Stimulated activated CD8-positive, alpha-beta memory T cell treated with anti-CD3 and anti-CD28 coated beads, Interleukin-15, amount 100 ng/mL, for 1 hour (primary cell): Measurements from ENCODE around the gene TRNP1.
"Not testable (repeated sequence)": the region's sequence is repeated elsewhere in the genome, so short reads cannot be mapped to it uniquely, and the experiment has no call there.

Experiments used
- DNase-seq: peaks from one replicate; pipeline ENCODE4 v3.0.0-alpha.2; 2020; ENCODE audit warnings: low read depth

Gene TRNP1

DNA sequence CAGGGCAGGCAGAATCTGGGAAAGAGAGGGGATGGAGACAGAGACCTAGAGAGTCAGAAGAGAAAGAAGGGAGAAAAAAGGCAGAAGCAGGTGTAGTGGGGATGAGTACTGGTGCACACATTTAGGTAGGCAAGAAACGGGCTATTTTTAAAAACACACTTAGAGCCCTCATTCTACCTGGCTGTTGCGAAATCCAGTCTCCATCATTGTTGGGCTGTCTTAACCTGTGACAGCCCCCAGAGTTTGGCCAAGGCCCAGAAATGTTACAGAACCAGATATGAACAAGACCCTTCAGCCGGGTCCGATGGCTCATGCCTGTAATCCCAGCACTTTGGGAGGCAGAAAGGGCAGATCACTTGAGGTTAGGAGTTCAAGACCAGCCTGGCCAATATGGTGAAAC, 20.7 kb upstream of the TRNP1 start:
- DNase-seq, result no peak

DNA sequence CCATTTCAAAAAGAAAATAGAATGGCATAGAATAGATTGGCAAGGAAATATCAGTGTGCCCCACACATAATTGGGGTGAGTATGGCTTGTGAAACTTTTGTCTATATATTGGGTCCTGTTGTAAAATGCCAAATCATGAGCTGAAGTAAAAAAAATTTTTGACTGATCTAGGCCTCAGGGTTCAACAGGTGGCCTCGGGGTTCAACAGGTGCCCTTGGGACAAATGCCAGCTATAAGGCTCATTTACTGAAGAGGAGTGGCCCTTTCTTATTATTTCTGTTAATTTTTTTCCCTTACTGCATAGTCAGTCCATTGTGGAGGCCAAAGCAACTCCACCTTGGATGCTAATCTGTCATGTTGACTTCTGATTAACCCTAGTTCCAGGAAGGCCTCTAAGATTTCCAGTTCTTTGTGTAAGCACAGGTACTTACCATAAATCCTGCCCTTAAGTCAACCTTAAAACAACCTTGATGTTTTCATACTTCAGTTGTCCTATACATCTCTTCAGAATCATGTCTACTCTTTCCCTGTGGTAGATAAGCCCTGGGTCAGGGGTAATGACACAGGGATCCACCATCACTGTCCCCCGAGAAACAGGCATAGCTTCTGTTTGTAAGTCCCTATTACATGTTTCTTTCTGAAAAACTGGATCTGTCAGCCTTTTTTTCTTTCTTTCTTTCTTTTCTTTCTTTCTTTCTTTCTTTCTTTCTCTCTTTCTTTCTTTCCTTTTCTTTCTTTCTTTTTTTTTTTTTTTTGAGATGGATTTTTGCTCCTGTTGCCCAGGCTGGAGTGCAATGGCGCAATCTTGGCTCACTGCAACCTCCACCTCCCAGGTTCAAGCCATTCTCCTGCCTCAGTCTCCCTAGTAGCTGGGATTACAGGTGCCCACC, 16.6 kb upstream of the TRNP1 start:
- no peak for DNase-seq

DNA sequence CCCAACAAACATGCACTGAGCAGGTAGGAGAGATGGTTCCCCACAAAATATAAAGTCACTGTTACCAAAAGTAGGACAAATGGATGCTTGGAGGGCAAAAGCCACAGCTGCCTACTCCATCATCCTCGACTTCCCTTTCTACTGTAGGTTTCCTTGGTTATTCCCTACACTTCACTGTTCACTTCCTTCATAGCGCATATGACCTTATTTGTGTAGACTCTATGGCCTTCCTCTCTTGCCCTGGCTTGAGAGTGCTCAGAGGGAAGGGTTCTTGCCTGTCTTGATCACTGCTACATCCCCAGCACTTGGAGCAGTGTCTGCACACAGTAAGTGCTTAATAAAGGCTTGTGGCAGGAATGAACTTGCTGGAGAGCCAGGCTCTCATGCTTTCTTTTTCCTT, 14.6 kb upstream of the TRNP1 start:
- DNase-seq, result no peak

DNA sequence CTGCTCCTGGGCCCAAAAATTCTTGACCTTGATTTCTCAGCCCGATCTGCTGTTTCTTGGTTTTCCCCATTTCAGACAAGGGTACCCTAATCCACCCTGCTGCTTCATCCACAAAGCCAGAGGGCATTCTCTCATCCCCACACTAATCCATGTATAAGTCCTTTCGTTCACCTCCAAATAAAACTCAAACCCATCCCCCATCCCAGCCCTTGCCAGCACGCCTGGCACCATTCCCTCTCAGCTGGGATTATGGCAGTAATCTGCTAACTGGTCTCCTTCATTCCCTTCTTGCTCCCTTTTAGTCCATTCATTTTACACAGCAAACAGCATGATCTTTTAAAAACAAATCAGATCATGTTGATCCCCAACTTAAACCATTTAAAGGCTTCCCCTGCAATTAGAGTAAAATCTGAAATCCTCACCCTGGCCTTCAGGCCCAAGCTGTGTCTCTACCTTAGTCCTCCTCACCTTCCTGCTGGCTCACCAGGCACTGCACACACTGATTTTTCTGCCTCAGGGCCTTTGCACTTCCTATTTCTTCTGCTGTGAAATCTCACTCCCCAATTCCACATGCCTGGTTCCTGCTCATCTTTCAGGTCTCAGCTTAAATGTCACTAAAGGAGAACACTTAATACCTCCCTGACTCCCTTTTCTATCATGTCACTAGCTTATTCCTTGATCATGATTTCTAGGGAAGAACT, 12.2 kb upstream of the TRNP1 start:
- no peak for DNase-seq

DNA sequence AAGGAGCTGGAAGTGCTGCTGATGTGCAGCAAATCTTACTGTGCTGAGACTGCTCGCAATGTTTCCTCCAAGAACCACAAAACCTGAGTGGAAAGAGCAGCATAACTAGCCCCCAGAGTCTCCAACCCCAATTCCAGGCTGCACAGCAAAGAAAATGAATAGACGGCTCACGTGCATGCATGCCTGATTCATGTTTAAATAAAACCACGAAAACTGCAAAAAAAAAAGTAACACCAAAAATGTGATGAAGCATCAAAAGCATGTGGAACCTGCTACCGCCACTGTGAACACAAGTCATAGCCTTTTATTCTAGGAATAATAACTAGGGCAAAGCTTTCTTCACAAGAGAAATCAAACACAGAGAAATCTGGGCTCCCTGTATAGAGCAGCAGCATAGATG, 9.6 kb upstream of the TRNP1 start:
- DNase-seq, result no peak

DNA sequence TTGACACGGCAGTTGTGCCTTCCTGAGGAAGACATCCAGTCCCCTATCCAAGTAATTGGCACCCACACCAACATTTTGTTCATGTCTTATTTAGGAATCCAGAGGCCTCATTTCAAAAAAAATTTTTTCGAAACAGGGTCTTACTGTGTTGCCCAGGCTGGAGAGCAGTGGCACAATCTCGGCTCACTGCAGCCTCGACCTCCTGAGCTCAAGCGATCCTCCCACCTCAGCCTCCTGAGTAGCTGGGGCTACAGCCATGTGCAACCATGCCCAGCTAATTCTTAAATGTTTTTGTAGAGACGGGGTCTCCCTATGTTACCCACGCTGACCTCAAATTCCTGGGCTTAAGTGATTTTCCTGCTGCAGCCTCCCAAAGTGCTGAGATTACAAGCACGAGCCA, 9.2 kb upstream of the TRNP1 start:
- no peak for DNase-seq

DNA sequence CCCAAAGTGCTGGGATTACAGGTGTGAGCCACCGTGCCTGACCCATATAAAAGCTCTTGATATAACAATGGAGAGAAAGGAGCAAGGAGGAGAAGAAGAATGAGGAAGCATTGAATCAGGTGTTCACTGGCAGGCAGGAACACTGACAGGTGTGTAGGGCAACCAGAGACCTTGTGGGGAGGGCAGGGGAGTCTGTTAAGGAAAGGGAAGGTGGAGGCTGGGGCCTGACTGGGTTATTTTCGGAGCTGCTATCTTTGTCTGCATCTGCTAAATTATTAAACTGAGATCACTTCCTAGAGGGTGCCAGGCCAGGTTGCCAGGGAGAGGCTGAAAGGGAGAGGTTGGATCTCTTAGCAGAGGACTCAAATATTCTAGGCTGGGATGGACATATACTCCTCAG, 6.8 kb upstream of the TRNP1 start:
- DNase-seq, result no peak

DNA sequence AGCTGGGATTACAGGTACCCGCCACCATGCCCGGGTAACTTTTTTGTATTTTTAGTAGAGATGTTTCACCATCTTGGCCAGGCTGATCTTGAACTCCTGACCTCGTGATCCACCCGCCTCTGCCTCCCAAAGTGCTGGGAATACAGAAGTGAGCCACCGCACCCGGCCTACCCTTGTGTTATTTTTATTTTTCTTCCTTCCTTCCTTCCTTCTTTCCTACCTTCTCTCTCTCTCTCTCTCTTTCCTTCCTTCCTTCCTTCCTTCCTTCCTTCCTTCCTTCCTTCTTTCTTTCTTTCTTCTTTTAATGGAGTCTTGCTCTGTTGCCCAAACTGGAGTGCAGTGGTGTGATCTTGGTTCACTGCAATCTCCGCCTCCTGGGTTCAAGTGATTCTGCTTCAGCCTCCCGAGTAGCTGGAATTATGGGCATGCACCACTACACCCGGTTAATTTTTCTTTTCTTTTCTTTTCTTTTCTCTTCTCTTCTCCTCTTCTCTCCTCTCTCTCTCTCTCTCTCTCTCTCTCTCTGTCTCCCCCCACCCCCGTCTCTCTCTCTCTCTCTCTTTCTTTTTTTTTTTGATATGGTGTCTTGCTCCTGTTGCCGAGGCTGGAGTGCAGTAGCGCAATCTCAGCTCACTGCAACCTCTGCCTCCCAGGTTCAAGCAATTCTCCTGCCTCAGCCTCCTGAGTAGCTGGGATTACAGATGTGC, 3.9 kb upstream of the TRNP1 start:
- DNase-seq, result not testable (repeated sequence)

DNA sequence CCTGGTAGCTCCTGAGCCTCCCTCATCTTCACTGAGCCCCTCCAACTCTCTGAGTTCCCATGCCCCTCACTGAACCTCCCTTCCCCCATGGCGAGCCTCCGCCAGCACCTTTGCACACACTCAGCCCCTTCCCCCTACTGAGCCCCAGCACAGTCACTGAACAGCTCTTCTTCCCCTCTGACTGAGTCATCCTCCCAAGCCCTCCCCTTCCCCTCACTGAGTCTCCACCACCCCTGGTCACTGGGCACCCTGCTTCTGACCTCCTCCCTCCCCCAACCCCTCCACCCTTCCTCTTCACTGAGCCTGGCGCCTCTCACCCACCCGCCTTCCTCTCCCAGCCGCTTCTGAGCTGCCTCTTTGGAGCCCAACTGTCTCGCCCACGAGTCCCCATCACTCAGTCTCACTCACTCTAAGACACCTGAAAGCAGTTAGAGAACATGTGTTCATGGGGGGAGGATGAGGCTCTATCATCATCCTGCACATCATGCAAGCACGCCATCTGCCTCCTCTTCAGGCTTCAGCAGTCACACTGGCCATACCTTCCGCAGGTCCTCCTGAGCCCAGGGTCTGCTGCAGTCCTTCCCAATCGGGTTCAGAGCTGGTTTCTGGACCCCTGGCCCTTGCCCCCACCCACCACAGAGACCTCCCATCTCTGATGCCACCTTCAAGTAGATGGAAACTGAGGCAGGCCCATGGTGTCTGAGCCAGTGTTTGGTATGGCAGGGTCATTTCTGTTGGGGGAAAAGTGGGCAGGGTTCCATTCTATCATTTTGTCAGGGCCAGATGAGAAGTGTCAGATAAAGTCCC, 2.0 kb upstream of the TRNP1 start:
- DNase-seq, result no peak

DNA sequence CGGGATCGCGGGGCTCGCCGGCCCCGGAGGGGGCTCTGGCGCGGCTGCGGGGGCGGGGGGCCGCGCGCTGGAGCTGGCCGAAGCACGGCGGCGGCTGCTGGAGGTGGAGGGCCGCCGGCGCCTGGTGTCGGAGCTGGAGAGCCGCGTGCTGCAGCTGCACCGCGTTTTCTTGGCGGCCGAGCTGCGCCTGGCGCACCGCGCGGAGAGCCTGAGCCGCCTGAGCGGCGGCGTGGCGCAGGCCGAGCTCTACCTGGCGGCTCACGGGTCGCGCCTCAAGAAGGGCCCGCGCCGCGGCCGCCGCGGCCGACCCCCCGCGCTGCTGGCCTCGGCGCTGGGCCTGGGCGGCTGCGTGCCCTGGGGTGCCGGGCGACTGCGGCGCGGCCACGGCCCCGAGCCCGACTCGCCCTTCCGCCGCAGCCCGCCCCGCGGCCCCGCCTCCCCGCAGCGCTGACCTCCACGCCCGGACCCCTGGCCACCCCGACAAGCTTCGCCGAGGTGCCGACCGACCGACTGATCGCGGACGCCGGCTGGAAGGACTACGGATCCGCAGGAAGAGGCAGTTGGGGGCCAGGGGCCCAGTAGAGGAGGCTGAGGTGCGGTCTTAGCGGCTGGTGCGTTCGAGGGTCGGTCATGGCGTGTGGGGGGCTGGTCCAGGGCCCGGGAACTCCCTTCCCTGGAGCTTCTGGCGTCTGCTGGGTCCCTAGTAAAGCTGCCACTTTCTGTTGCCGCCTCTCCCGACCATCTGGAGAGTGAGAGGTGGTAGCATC, 711 bp downstream of the TRNP1 start:
- DNase-seq, result no peak

DNA sequence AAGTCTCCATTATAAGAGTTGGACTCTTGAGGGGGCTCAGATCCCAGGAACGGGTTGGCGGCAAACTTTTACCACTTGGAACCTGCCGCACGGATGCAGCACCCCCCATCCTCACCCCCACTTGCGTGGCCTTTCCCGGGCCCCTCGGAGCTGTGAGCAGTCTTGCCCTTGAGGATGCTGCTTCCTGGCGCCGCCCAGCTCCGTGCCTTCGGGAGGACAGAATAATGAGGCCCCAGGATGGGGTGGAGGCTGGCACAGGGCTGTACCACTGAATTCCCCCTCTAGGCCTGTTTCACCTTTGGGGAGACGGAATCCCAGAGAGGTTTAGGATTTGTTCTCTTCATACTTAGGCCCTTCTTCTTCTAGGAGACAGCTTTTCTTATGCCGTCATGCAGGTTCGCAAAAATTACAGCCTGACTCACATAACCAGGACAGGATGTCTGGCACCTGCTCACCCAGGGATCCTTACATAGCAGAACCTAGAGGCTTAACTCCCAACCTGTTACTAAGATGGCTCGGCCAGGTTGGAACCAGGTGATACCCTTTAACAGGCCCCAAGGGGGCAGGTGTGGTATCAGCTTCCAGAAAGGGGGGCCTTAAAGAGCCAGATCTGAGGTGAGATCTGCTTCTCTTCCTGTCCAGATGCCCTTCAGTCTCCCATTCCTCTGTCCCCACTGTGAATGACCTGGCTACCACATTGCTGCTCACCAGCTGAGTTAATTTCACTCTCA, 1.5 kb downstream of the TRNP1 start:
- DNase-seq, result no peak

DNA sequence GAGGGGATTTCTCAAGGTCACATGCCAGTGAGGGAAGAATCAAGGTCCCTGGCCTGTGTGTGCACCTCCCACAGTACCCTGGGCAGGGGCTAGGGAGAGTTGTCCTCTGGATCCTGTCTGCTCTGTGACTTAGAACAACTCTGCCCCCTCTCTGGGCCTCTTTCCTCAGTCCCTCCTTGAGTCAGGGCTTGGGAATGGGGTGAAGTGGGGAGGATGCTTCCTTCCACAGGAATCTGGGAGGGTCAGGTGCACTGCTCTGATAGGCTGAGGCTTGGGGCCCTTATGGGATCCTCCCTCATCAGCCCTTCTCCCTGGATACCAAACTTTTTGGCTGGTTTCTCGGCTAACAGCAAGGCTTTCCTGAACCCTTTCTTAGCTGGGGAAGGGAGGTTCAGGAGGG, 2.5 kb downstream of the TRNP1 start:
- no peak for DNase-seq

DNA sequence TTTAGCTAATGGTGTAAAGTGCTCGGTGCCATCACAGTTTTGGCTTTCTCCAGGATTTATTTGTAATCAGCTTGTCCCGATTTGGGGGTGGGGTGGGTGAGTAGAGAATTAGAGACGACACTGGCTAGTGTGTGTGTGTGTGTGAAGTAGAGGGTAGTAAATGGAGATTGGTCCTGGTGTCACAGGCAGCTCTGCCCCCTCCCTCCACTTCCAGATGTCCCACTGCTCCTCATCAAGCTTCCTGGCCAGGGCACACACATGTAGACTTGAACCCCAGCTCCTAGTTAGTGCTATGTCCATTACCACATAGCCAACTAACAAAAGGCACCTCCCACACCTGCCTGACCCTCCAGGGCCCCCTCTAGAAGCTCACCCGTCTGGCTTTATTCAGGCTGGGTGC, 3.2 kb downstream of the TRNP1 start:
- no peak for DNase-seq

DNA sequence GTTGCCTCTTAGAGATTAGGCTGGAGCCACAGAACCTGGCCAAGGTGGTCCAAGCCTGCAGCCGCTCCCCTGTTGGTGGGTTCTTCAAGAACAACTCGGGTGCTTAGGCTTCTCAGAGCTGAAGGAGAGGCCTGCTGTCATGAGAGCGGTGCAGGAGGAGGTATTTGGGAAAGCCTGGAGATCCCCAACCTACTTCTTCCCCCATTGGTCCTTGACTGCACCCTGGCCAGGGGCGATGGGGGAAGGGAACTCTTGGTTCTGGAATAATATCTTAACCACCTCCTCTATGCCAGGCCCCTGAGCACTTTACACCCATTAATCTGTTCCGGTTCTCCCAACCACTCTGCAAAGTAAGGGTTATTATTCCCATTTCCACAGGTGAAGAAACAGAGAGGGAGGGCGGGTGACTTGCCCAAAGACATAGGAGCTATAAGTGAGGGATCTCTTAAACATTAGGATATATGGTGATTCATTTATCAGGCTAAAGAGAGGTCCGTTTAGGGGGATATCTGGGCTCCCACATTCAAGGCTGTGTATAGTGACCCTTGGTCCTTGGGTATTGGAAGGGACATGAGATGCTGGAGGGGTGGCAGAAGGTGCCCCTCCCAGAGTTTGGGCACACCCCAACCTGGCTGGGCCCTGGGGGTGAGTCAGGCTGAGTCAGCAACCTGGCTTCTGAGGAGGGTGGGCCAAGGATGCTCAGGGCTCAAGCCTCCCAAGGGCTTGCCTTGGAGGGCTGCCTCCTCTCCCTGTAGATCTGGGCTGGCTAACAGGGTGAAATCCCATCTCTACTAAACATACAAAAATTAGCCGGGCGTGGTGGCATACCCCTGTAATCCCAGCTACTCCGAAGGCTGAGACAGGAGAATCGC, 5.2 kb downstream of the TRNP1 start:
- no peak for DNase-seq

DNA sequence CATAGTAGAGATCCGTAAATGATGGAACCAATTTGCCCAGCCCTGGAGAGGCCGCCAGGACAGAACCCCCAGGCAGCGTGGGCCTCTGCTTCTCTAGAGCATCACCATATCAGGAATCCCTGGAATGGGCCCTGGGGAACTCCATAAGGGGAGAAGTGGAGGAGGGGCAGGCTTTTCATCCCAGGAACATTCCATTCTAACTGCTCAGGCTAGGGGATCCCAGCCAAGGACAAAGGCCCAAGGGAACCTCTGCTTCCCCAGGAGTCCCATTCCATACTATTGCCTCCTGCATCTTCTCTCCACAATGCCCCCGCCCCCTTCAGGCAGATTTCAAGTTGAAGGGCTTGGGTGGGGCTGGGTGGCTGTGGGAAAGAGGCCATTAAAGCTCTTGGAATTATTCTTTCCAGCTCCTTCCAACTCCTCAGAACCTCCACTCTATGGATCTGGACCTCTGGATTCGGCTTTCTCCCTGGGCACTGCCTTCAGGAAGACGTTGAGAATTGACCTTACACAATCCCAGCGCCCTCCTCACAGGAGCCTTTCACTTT, 6.0 kb downstream of the TRNP1 start:
- no peak for DNase-seq

DNA sequence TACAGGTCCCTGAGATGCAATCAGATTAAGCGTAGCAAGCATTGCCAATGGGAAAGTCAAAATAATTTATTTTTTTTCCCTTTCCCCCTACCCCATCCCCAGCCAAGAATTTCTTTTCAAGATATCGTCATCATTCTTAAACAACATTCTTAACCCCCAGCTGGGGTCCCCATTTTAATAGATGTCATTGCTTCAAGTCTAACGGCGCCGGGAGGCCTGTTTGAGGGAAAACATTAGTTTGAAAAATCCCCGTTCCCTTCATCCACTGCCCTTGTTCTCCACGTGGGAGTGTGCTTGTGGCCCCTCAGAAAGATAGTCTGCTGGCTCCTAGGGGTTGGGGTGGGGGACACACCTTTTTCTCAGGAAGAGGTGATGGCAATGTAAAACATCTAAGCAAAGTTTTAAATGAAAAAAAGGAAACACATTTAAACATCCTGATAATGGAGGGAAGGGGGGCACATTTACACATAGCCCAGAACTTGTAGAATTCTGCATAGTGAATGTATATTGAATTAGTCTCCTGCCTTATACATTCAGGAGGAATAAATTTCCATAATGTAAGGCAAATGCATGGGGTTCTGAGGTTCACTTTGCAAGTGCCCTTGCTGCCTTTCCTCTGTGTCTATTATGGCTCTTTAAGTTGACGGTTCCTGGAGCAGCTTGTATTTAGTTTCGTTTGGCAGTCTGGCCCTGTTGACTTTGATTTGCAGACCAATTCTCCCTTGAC, 6.8 kb downstream of the TRNP1 start:
- no peak for DNase-seq

DNA sequence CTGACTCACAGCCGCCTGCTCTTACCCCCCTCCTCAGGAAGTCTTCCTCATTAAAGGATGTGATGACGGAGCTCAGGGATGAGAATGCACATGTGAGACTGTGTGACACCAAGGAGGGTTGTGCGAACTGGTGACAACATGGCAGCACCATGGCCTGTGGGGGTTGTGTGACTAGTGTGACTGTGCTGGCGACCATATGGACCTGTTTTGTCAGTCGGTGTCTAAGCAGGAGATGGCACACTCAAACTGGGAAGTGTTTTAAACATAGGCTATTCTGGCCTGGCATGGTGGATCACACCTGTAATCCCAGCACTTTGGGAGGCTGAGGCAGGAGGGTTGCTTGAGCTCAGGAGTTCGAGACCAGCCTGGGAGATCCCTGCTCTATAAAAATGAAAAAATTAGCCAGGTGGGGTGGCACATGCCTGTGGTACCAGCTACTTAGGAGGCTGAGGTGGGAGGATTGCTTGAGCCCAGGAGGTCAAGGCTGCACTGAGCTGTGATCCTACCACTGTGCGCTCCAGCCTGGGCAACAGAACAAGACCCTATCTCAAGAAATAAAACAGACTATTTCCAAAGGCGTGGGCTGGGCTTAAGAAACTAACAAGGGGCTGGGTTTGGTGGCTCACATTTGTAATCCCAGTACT, 7.4 kb downstream of the TRNP1 start:
- DNase-seq, result no peak
